ENCODE measurements around the gene IMP4.

Gene IMP4

GRCh38 chr2:130388221-130388907 is 45.7 kb downstream of the IMP4 start:
- Histone ChIP-seq H3K36me3 (ENCODE audit: control insufficient read depth in 2 of 2, insufficient read depth in 1 of 2, low read length in 2 of 2) (no peaks in the 10 kb centered on the region), H3K27ac (ENCODE audit: extremely low read depth, low read depth, low read length) (no peak overlapping the region), H3K9me3 (ENCODE audit: control insufficient read depth, insufficient read depth, low read depth, low read length) (no peaks in the 10 kb centered on the region), H3K4me1 (ENCODE audit: control insufficient read depth, insufficient read depth, low read length) (no peaks in the 10 kb centered on the region), H3K4me3 (ENCODE audit: low read depth, low read length) (no peak overlapping the region)
- TF ChIP-seq MZF1 (tag by site-specific recombination; IDR thresholded peaks at IDR 0.05; ENCODE audit: borderline replicate concordance), result no peak
- TF ChIP-seq ZNF654 (tag by site-specific recombination; IDR thresholded peaks at IDR 0.05; ENCODE audit: low read depth), result no peak
- TF ChIP-seq ZNF510 (tag by site-specific recombination; IDR thresholded peaks at IDR 0.05; ENCODE audit: insufficient replicate concordance), result no peak
- TF ChIP-seq ZNF302 (tag by site-specific recombination; IDR thresholded peaks at IDR 0.05; ENCODE audit: low read depth), result no peak
- TF ChIP-seq ZNF549 (tag by site-specific recombination; IDR thresholded peaks at IDR 0.05), result no peak
- TF ChIP-seq ZNF521 (tag by site-specific recombination; IDR thresholded peaks at IDR 0.05), result no peak
- TF ChIP-seq, protein P1, sequence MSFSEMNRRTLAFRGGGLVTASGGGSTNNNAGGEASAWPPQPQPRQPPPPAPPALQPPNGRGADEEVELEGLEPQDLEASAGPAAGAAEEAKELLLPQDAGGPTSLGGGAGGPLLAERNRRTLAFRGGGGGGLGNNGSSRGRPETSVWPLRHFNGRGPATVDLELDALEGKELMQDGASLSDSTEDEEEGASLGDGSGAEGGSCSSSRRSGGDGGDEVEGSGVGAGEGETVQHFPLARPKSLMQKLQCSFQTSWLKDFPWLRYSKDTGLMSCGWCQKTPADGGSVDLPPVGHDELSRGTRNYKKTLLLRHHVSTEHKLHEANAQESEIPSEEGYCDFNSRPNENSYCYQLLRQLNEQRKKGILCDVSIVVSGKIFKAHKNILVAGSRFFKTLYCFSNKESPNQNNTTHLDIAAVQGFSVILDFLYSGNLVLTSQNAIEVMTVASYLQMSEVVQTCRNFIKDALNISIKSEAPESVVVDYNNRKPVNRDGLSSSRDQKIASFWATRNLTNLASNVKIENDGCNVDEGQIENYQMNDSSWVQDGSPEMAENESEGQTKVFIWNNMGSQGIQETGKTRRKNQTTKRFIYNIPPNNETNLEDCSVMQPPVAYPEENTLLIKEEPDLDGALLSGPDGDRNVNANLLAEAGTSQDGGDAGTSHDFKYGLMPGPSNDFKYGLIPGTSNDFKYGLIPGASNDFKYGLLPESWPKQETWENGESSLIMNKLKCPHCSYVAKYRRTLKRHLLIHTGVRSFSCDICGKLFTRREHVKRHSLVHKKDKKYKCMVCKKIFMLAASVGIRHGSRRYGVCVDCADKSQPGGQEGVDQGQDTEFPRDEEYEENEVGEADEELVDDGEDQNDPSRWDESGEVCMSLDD (tag by site-specific recombination; IDR thresholded peaks at IDR 0.05), result no peak
- no peak for TF ChIP-seq ZNF174 (tag by site-specific recombination; IDR thresholded peaks at IDR 0.05)
- TF ChIP-seq, protein P2, sequence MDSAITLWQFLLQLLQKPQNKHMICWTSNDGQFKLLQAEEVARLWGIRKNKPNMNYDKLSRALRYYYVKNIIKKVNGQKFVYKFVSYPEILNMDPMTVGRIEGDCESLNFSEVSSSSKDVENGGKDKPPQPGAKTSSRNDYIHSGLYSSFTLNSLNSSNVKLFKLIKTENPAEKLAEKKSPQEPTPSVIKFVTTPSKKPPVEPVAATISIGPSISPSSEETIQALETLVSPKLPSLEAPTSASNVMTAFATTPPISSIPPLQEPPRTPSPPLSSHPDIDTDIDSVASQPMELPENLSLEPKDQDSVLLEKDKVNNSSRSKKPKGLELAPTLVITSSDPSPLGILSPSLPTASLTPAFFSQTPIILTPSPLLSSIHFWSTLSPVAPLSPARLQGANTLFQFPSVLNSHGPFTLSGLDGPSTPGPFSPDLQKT (IDR thresholded peaks at IDR 0.05; ENCODE audit: borderline replicate concordance, low read depth, low read length), result no peak
- no peak for TF ChIP-seq ZNF776 (tag by site-specific recombination; IDR thresholded peaks at IDR 0.05; ENCODE audit: borderline replicate concordance)
- POLR2A ChIA-PET, result no interaction called here
- CTCF ChIA-PET, result interaction anchor here (0.6 to 4.7 kb wide), 2 partner anchors 15 to 54 kb away, joined by 3 to 17 read pairs; no protein-coding TSS in a partner anchor

DNA sequence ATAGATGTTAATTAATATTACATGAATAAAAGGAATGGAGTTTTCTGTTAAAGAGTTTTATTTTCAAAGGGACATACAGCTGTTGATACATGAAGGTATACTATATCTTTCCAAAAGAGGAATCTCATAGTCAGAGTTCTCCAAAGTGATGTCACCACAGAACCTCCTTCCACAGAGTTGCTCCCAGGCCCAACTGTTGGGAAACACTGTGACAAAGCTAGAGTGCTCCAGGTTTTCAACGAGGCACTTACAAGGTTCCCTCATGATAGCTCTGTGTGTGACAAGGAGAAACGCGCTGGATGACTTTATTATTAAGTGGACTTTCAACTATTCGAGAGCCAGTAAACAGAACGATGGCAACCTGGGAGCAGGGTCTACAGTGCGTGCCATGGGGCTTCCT is 46.7 kb downstream of the IMP4 start:
- no peaks in the 10 kb centered on the region for H3K9me3 ChIP-seq (ENCODE audit: control insufficient read depth, insufficient read depth, low read depth, low read length)
- no peaks in the 10 kb centered on the region for H3K4me1 ChIP-seq (ENCODE audit: control insufficient read depth, insufficient read depth, low read length)
- ChIA-PET POLR2A (interaction anchor here (1.9 kb wide), 1 partner anchor 12 kb away, joined by 11 read pairs; no protein-coding TSS in a partner anchor), CTCF (interaction anchor here (4.7 kb wide), 1 partner anchor 16 kb away, joined by 17 read pairs; no protein-coding TSS in a partner anchor)
- H3K36me3 ChIP-seq (ENCODE audit: control insufficient read depth in 2 of 2, insufficient read depth in 1 of 2, low read length in 2 of 2), result no peaks in the 10 kb centered on the region
- no peak overlapping the region for H3K4me3 ChIP-seq (ENCODE audit: low read depth, low read length)
- TF ChIP-seq ZNF354C (tag by site-specific recombination; IDR thresholded peaks at IDR 0.05; ENCODE audit: borderline replicate concordance, low read depth), result no peak
- TF ChIP-seq ZNF133 (tag by site-specific recombination; IDR thresholded peaks at IDR 0.05), result no peak
- no peak overlapping the region for H3K27ac ChIP-seq (ENCODE audit: extremely low read depth, low read depth, low read length)

DNA sequence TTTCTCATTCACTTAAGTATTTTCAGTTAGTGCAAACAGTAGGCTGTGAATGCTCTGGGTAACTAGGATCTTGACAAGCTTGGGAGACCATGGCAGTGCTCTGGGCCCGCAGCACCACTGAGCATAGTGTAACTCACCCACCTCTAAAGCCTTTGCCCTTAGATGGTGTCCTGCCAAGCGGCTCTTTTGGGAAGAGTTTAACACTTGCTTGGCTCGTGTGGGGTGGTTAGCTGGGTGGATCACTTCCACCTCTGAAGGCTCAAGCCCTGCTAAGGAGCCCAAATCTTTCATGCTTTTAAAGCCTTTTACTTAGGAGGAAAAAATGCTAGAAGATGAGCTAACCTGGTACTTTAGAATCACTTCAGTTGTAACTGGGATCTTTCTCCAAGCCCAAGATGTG is 47.1 kb downstream of the IMP4 start:
- Histone ChIP-seq H3K4me3 (ENCODE audit: low read depth, low read length) (no peak overlapping the region), H3K27ac (ENCODE audit: extremely low read depth, low read depth, low read length) (no peak overlapping the region), H3K9me3 (ENCODE audit: control insufficient read depth, insufficient read depth, low read depth, low read length) (no peaks in the 10 kb centered on the region), H3K36me3 (ENCODE audit: control insufficient read depth in 2 of 2, insufficient read depth in 1 of 2, low read length in 2 of 2) (no peaks in the 10 kb centered on the region), H3K4me1 (ENCODE audit: control insufficient read depth, insufficient read depth, low read length) (no peaks in the 10 kb centered on the region)
- no peak for TF ChIP-seq ZNF280C (tag by site-specific recombination; IDR thresholded peaks at IDR 0.05)
- no peak for TF ChIP-seq ZNF423 (tag by site-specific recombination; IDR thresholded peaks at IDR 0.05)
- TF ChIP-seq IKZF3 (tag by site-specific recombination; IDR thresholded peaks at IDR 0.05), result no peak
- TF ChIP-seq ZNF138 (tag by site-specific recombination; IDR thresholded peaks at IDR 0.05; ENCODE audit: borderline replicate concordance), result no peak
- TF ChIP-seq, protein P3, sequence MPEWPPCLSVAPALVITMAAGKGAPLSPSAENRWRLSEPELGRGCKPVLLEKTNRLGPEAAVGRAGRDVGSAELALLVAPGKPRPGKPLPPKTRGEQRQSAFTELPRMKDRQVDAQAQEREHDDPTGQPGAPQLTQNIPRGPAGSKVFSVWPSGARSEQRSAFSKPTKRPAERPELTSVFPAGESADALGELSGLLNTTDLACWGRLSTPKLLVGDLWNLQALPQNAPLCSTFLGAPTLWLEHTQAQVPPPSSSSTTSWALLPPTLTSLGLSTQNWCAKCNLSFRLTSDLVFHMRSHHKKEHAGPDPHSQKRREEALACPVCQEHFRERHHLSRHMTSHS (tag by site-specific recombination; IDR thresholded peaks at IDR 0.05), result no peak
- ChIA-PET CTCF (interaction anchor here (4.7 kb wide), 1 partner anchor 17 kb away, joined by 17 read pairs; no protein-coding TSS in a partner anchor), POLR2A (interaction anchor here (1.7 to 1.9 kb wide), 2 partner anchors 13 to 17 kb away, joined by 8 to 11 read pairs; no protein-coding TSS in a partner anchor)
